ENCODE measurements around the gene MSH3. TPM values are rescaled to one million over a fixed set of nuclear protein-coding genes. Genes with fewer than 3 reads are reported as not detected.

MSH3 gene
- total RNA-seq = 15.2 and 16.1 TPM in 2 replicates

DNA sequence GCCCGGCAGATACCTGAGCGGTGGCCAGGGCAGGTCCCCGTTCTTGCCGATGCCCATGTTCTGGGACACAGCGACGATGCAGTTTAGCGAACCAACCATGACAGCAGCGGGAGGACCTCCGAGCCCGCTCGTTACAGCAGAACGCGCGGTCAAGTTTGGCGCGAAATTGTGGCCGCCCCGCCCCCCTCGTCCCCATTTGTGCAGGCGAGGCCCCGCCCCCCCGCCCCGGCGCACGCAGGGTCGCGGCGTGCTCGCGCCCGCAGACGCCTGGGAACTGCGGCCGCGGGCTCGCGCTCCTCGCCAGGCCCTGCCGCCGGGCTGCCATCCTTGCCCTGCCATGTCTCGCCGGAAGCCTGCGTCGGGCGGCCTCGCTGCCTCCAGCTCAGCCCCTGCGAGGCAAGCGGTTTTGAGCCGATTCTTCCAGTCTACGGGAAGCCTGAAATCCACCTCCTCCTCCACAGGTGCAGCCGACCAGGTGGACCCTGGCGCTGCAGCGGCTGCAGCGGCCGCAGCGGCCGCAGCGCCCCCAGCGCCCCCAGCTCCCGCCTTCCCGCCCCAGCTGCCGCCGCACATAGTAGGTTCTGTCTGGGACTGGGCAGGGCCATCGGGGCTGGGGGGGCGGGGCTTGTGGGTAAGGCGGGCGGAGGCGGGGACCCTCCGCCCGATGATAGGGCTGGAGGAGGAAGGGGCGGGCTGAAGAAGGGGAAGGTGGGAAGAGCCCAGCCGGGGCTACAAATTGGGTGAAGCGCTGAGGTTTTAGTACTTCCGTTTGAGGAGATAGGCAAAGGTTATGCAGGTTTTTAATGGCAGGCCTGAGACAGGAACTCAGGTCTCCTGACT lies at the start of gene MSH3, which contains the start of gene DHFR:
Gene MSH3 (plus strand): TSS at position 262 of the 840 bp plus-strand sequence. CDS start 76 bp downstream, at position 338.
Gene DHFR (minus strand): TSS at position 593 of the 840 bp plus-strand sequence. CDS start 494 bp downstream, at position 99.

Other genes with a start within 250 kb of the MSH3 start
- gene ZFYVE16, start 246.6 kb upstream of the MSH3 start, total RNA-seq = 26.1 and 32.7 TPM in 2 replicates
- gene FAM151B, start 166.6 kb upstream of the MSH3 start, total RNA-seq = 3.8 and 7.0 TPM in 2 replicates
- not detected in 2 replicates for gene ANKRD34B, start 84.4 kb upstream of the MSH3 start, total RNA-seq
- gene DHFR, start 331 bp downstream of the MSH3 start, total RNA-seq = 5.4 and 39.7 TPM in 2 replicates